Epithelial cell of esophagus (primary cell): ENCODE results near the gene PHF21A.

Experiments used
- DNase-seq: peaks from one replicate; pipeline ENCODE4 v3.0.0; 2010; ENCODE audit warnings: low read depth
- H3K4me3 ChIP-seq: 2 replicates; pipeline ENCODE4 v1.5.1; 2011; ENCODE audit warnings: mild to moderate bottlenecking, low read length, control low read depth
- TF ChIP-seq, protein P1 (sequence below): IDR thresholded peaks from 2 replicates; pipeline ENCODE4 v1.5.1; 2011; ENCODE audit warnings: low read depth, mild to moderate bottlenecking, low read length, control low read depth, inconsistent platforms; ENCODE audit not compliant: insufficient read depth; ENCODE audit errors: missing control alignments

The PHF21A gene

DNA sequence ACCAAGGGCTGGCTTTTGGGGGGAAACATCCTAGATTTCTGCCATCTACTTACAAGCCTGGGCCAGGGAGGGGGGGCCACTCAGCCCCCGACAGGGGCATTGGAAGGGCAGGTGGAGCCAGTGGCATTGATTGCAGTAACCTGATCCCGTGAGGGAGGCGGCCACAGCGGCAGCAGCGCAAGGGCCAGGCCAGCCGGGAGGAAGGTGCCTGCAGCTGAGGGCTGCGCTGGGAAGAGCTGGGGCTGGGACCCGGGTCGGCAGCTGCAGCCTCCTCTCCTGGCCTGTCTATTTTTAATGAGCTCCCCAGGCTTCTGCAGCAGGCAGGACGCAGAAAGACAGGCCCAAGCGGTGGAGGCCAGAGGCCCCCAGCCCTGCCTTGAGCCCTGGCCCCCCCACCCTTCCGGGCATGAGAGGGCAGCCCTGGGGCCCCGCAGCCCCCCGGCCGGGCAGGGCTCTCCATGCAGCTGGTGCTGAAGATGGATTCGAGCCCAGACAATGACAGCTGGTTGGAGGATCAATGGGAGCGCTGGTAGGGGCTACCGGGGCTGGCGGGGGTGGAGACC, 224.8 kb downstream of the PHF21A start:
- H3K4me3 ChIP-seq = no peak overlapping the region
- TF ChIP-seq, protein P1, sequence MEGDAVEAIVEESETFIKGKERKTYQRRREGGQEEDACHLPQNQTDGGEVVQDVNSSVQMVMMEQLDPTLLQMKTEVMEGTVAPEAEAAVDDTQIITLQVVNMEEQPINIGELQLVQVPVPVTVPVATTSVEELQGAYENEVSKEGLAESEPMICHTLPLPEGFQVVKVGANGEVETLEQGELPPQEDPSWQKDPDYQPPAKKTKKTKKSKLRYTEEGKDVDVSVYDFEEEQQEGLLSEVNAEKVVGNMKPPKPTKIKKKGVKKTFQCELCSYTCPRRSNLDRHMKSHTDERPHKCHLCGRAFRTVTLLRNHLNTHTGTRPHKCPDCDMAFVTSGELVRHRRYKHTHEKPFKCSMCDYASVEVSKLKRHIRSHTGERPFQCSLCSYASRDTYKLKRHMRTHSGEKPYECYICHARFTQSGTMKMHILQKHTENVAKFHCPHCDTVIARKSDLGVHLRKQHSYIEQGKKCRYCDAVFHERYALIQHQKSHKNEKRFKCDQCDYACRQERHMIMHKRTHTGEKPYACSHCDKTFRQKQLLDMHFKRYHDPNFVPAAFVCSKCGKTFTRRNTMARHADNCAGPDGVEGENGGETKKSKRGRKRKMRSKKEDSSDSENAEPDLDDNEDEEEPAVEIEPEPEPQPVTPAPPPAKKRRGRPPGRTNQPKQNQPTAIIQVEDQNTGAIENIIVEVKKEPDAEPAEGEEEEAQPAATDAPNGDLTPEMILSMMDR = no peak
- DNase-seq = no peak

DNA sequence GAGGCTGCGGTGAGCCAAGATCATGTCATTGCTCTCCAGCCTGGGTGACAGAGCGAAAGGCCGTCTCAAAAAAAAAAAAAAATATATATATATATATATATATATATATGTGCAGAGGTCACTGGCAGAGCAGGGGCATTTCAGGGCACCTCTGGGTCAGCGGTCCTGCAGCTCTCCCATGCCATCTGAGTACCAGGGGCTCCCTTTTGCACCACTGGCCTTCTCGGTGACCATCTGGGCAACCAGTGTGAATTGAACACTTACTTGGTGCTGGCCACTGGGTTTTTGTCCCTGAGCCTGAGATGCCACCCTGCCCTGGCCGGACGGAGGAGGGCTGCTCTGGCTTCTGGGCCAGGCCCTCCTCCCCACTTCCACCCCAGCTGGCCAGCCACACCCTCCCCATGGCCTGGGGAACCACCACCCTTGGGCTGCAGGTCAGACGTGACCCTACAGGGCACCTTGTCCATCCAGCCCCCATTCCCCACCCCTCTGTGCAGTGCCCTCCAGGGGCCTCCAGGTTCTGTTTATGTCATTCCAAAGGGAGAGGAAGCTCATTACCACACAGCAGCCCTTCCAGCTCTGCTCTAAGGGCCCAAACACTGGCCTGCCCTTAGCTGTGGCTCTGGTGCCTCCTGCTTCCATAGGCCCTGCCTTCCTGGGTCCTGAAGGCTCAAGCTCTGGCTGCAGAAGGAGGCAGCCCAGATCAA, 225.5 kb downstream of the PHF21A start:
- TF ChIP-seq, protein P1 = no peak
- no peak for DNase-seq
- no peak overlapping the region for H3K4me3 ChIP-seq

DNA sequence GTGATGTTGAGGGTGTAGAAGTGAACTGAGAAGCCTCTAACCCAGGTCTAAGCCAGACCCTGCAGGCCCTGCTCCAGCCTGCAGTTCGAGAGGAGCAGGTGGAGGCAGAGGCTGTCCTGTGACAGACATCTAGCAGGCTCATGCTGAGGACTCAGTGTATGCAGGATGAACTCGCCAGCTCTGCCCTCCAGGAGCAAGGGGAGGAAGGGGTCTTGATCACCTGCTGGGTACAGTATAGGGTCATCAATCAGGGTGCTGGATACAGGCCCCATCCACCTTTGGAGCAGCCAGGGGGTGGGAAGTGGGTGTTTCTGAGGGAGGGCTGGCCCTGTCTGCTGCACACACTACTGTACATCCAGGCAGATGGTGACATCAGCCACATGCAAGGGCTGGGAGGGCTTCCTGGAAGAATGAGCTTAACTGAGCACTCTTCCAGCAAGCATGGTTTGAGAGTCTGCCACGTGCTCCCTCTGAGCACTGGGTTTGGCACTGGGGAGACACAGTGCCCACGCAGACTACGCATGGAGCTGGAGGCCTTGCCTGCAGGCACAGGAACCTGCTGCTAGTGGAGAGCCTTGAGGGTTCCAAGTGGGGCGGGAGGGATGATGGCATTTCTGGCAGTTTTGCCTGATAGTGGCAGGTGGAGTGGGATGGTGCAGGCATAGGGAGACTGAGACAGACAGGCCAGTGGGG, 226.6 kb downstream of the PHF21A start:
- no peak for DNase-seq
- H3K4me3 ChIP-seq = no peak overlapping the region
- TF ChIP-seq, protein P1 = no peak

DNA sequence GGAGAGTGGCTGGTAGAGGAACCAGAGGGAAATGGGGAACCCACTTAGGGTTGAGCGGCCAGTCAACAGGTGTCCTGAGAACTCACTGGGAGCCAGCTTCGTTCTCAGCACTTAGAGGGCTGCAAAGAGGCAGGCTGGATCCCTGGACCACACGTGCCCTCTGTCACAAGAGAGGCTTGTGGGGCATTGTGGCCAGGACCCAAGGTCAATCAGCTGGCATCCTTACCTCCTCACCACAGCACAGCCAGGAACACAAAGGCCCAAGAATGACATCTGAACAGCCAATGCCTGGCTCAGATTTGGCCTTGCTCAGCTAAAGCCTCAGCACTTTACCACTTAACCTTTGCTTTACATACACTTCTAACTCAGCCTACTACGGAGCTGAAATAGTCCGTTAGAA, 228.4 kb downstream of the PHF21A start:
- DNase-seq = no peak
- TF ChIP-seq, protein P1 = no peak
- H3K4me3 ChIP-seq = no peak overlapping the region

DNA sequence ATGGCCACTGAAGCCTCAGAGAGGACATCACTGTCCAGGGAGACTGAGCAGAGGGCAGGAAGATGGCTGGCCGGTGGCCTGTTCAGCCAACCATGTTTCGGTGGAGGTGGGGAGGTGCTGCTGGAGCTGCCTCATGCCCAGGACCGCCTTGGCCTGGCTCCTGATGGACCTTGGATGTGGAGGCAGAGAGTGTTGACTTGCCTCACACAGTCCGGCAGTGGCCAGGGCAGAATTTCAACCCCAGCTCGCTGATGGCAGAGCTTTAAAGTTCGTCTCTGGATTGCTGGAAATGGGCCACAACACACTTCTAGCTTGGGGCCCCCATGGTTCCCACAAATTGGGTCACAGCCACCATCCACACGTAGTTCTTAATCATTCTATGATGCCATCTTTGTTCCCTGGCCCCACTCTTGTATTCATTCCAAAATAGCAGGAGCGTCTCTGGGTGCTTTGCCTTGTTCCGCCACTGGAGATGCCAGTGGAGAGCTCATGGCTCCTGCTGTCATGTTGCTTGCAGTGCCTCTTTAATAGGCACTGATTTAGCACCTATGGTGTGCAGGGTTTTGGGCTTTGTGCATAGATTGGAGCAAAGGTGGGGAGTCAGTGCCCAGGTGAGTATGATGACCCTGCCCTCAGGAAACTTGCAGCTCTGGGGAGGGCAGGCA, 230.2 kb downstream of the PHF21A start:
- TF ChIP-seq, protein P1 = no peak
- no peak overlapping the region for H3K4me3 ChIP-seq
- DNase-seq = no peak

DNA sequence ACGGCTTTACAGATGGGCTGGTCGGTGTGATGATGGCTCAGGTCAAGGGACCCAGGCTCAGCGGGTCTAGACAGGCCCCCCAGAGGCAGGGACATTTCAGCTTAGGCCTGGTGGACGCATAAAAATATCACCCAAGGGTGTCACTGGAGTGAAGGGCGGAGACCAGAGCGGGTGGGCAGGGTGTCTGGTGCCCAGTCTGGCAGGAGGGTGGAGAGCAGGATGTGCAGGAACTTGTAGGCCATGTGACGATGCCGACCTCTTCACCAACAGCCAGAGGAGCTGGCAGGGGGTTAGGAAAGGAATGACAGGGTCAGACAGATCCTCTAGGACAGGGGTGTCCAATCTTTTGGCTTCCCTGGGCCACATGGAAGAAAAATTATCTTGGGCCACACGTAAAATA, 231.3 kb downstream of the PHF21A start:
- DNase-seq = no peak
- no peak overlapping the region for H3K4me3 ChIP-seq
- TF ChIP-seq, protein P1 = no peak
